Neural cell (in vitro differentiated cells): ENCODE measurements around the gene NCK1. TPM values are rescaled to one million over a fixed set of nuclear protein-coding genes. Genes with fewer than 3 reads are reported as not detected.
A peak's percentile ranks its signal among the peaks of the same experiment; 100 is the strongest.

Experiments
- H2AFZ ChIP-seq: fragments of 200-600, 300-800 bp; sonication (generic), shearing (Covaris generic); 2 replicates; pipeline ENCODE4 v1.6.0; 2014; ENCODE audit warnings: low read depth, mild to moderate bottlenecking, antibody characterized with exemption, low read length, moderate library complexity
- H3F3A ChIP-seq: fragments of 200-600 bp; shearing (Covaris generic); 2 replicates; pipeline ENCODE4 v1.6.1; 2016; ENCODE audit warnings: mild to moderate bottlenecking, moderate library complexity, mixed read lengths, antibody characterized with exemption, low read length; ENCODE audit not compliant: insufficient read depth, poor library complexity, severe bottlenecking
- H3K27ac ChIP-seq: fragments of 200-600, 300-800 bp; sonication (generic), shearing (Covaris generic); 2 replicates; pipeline ENCODE4 v1.5.1; 2014; ENCODE audit warnings: mild to moderate bottlenecking, low read length, moderate library complexity
- H3K27me3 ChIP-seq: fragments of 300-800, 200-600 bp; sonication (generic), shearing (Covaris generic); 2 replicates; pipeline ENCODE4 v1.6.0; 2014; ENCODE audit warnings: mild to moderate bottlenecking, low read depth, low read length, moderate library complexity; ENCODE audit not compliant: insufficient read depth
- H3K36me3 ChIP-seq: fragments of 300-800, 200-600 bp; sonication (generic), shearing (Covaris generic); 2 replicates; pipeline ENCODE4 v1.5.1; 2014; ENCODE audit warnings: mild to moderate bottlenecking, antibody characterized with exemption, low read length, moderate library complexity; ENCODE audit not compliant: insufficient read depth
- H3K4me2 ChIP-seq: fragments of 300-800, 200-600 bp; sonication (generic), shearing (Covaris generic); 2 replicates; pipeline ENCODE4 v1.6.0; 2014; ENCODE audit warnings: mild to moderate bottlenecking, low read length
- H3K4me3 ChIP-seq: fragments of 300-800, 200-600 bp; sonication (generic), shearing (Covaris generic); 2 replicates; pipeline ENCODE4 v1.5.1; 2014; ENCODE audit warnings: mild to moderate bottlenecking, low read length, moderate library complexity
- H3K79me2 ChIP-seq: fragments of 200-600 bp; shearing (Covaris generic); replicated peaks from 2 replicates; pipeline ENCODE4 v1.6.0; 2014; ENCODE audit warnings: mild to moderate bottlenecking, low read length, moderate library complexity; ENCODE audit not compliant: insufficient read depth
- H3K9ac ChIP-seq: fragments of 300-800, 200-600 bp; sonication (generic), shearing (Covaris generic); 2 replicates; pipeline ENCODE4 v1.6.1; 2016; ENCODE audit warnings: mild to moderate bottlenecking, low read length, mixed read lengths
- H3K9me2 ChIP-seq: fragments of 200-600 bp; shearing (Covaris generic); 2 replicates; pipeline ENCODE4 v1.6.1; 2016; ENCODE audit warnings: mild to moderate bottlenecking, low read length, mixed read lengths; ENCODE audit not compliant: insufficient read depth
- H3K9me3 ChIP-seq: fragments of 200-600, 300-800 bp; sonication (generic), shearing (Covaris generic); 2 replicates; pipeline ENCODE4 v1.6.1; 2016; ENCODE audit warnings: mild to moderate bottlenecking, mixed run types, low read length, moderate library complexity, mixed read lengths
- H4K20me1 ChIP-seq: fragments of 200-600 bp; shearing (Covaris generic); 2 replicates; pipeline ENCODE4 v1.6.1; 2016; ENCODE audit warnings: mild to moderate bottlenecking, mixed run types; ENCODE audit not compliant: insufficient read depth
- CTCF ChIP-seq: fragments of 450-650 bp; IDR thresholded peaks from 2 replicates; pipeline ENCODE4 v1.5.1; 2014; ENCODE audit warnings: antibody characterized with exemption, mild to moderate bottlenecking, moderate library complexity; ENCODE audit not compliant: poor library complexity, severe bottlenecking
- EP300 ChIP-seq: fragments of 450-650 bp; conservative IDR thresholded peaks from 2 replicates; pipeline ENCODE4 v1.6.1; 2014; ENCODE audit warnings: antibody characterized with exemption, mild to moderate bottlenecking, moderate library complexity; ENCODE audit not compliant: poor library complexity, severe bottlenecking
- EZH2 ChIP-seq: fragments of 200-600, 300-800 bp; shearing (Covaris generic), sonication (generic); IDR thresholded peaks from 2 replicates; pipeline ENCODE4 v1.6.1; 2014; ENCODE audit warnings: antibody characterized with exemption, low read length, borderline replicate concordance, mild to moderate bottlenecking; ENCODE audit not compliant: insufficient read depth, poor library complexity, severe bottlenecking
- MXI1 ChIP-seq: fragments of 450-650 bp; conservative IDR thresholded peaks from 2 replicates; pipeline ENCODE4 v1.6.1; 2014; ENCODE audit warnings: antibody characterized with exemption, mild to moderate bottlenecking; ENCODE audit not compliant: poor library complexity, severe bottlenecking
- POLR2AphosphoS5 ChIP-seq: IDR thresholded peaks from 2 replicates; pipeline ENCODE4 v1.6.1; 2012
- RAD21 ChIP-seq: fragments of 450-650 bp; conservative IDR thresholded peaks from 2 replicates; pipeline ENCODE4 v1.6.1; 2014; ENCODE audit warnings: antibody characterized with exemption, mild to moderate bottlenecking, moderate library complexity
- REST ChIP-seq: IDR thresholded peaks from 2 replicates; pipeline ENCODE4 v1.6.1; 2012; ENCODE audit warnings: borderline replicate concordance
- SMC3 ChIP-seq: fragments of 450-650 bp; conservative IDR thresholded peaks from 2 replicates; pipeline ENCODE4 v1.6.1; 2014; ENCODE audit warnings: antibody characterized with exemption, mild to moderate bottlenecking, moderate library complexity; ENCODE audit not compliant: poor library complexity
- TAF1 ChIP-seq: IDR thresholded peaks from 2 replicates; pipeline ENCODE4 v1.6.1; 2012; ENCODE audit warnings: low read depth
- polyA plus RNA-seq: library from polyadenylated mRNA; depleted of rRNA; stranded (reverse); fragments of >200 nt; gene quantifications from 2 replicates; pipeline ENCODE4 v1.2.3, GENCODE V29; 2014

NCK1 gene
- polyA plus RNA-seq, 1 donor from 2014 or later: 21.5 TPM

- Histone ChIP-seq H3K27me3 (peaks cover 26% of the 10 kb centered on the region), H3K9me2 (no peaks in the 10 kb centered on the region), H3K4me2 (peak overlapping the region; percentile 38), H3K79me2 (no peaks in the 10 kb centered on the region), H4K20me1 (no peaks in the 10 kb centered on the region), H3F3A (no peaks in the 10 kb centered on the region), H2AFZ (peak overlapping the region; percentile 49), H3K9me3 (no peaks in the 10 kb centered on the region), H3K36me3 (no peaks in the 10 kb centered on the region), H3K9ac (peak overlapping the region; percentile 67), H3K4me3 (peak overlapping the region; percentile 79), H3K27ac (no peak overlapping the region)
- TF ChIP-seq MXI1 (no peak), EP300 (no peak)
Observed at GRCh38 chr3:136818191-136818768, 43.7 kb upstream of the NCK1 start.

- Histone ChIP-seq H3K4me3 (peak within 1 kb of the TSS; percentile 79), H3K9me3 (no peaks in the 10 kb centered on the region), H3K79me2 (no peaks in the 10 kb centered on the region), H3K27me3 (peaks cover 26% of the 10 kb centered on the region), H4K20me1 (no peaks in the 10 kb centered on the region), H3F3A (no peaks in the 10 kb centered on the region), H3K9ac (peak within 1 kb of the TSS; percentile 67), H3K27ac (no peak within 1 kb of the TSS), H3K36me3 (no peaks in the 10 kb centered on the region), H3K9me2 (no peaks in the 10 kb centered on the region), H3K4me2 (peak within 1 kb of the TSS; percentile 51), H2AFZ (peak within 1 kb of the TSS; percentile 49)
- peak; percentile 40 for TF ChIP-seq CTCF
- peak; percentile 33 for TF ChIP-seq REST
- TF ChIP-seq EZH2: no peak
- peak; percentile 19 for TF ChIP-seq RAD21
- TF ChIP-seq TAF1: no peak
- no peak for TF ChIP-seq POLR2AphosphoS5
- TF ChIP-seq SMC3: peak; percentile 41
- TF ChIP-seq EP300: no peak
- peak; percentile 12 for TF ChIP-seq MXI1
Observed at GRCh38 chr3:136818769-136819391, 43.1 kb upstream of the NCK1 start, which contains the start of gene SLC35G2. TSS of gene SLC35G2 (plus strand) at chr3:136819126. CDS start at chr3:136854461, 35,335 bp downstream.
